Transverse colon (tissue), 3 donors: ENCODE data around the gene P2RX5.
A peak's percentile ranks its signal among the peaks of the same experiment; 100 is the strongest.

Experiments used
- POLR2A ChIP-seq: fragments of 450-650 bp; IDR thresholded peaks from one replicate; pipeline ENCODE4 v1.6.1; 2016; ENCODE audit warnings: antibody characterized with exemption, mild to moderate bottlenecking, moderate library complexity
- TF ChIP-seq, protein P1 (sequence below), 5 experiments: fragments of 200-600 bp in 3 of 5; fragments of 450-650 bp in 2 of 5; sonication (generic) in 3 of 5; IDR thresholded peaks; 1 replicate in 2 of 5; 2 replicates in 3 of 5; pipeline ENCODE4 v1.5.1; 2016 to 2017; ENCODE audit warnings: antibody characterized with exemption in 5 of 5, inconsistent platforms in 3 of 5, mild to moderate bottlenecking in 2 of 5, moderate library complexity in 1 of 5

DNA sequence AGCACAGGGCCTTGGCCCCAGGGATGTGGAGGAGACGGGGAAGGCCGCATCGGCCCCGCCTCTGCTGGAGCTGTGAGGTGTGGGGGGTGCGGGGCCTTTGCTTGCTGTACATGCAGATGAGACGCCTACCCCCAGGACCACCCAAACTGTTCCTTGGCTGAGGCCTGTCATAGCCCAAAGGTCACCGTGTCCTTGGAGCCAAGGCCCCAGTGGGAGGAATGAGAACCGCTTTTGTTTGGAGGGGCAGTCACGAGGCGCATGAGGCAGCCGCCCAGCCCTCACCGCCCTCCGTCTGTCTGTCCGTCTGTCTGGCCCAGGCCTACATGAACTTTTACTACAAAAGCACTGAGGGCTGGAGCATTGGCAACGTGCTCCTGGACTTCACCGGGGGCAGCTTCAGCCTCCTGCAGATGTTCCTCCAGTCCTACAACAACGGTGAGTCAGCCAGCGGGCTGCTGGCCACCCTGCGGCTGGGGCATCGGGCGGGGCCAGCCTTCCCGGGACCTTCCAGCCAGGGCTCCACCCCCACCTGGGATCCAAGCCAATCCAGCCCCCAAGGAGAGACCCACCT lies 36.3 kb downstream of the P2RX5 start:
- TF ChIP-seq POLR2A: peak; percentile 27
- TF ChIP-seq, protein P1, sequence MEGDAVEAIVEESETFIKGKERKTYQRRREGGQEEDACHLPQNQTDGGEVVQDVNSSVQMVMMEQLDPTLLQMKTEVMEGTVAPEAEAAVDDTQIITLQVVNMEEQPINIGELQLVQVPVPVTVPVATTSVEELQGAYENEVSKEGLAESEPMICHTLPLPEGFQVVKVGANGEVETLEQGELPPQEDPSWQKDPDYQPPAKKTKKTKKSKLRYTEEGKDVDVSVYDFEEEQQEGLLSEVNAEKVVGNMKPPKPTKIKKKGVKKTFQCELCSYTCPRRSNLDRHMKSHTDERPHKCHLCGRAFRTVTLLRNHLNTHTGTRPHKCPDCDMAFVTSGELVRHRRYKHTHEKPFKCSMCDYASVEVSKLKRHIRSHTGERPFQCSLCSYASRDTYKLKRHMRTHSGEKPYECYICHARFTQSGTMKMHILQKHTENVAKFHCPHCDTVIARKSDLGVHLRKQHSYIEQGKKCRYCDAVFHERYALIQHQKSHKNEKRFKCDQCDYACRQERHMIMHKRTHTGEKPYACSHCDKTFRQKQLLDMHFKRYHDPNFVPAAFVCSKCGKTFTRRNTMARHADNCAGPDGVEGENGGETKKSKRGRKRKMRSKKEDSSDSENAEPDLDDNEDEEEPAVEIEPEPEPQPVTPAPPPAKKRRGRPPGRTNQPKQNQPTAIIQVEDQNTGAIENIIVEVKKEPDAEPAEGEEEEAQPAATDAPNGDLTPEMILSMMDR (IDR thresholded peaks at IDR 0.05): peak in 3 of 5 experiments; percentile 5 to 46 (median 29)
